Lung (tissue), 12 donors: Measurements from ENCODE around the gene LRRD1. TPM values are rescaled to one million over a fixed set of nuclear protein-coding genes. Genes with fewer than 3 reads are reported as not detected.

Source experiments
- ATAC-seq: fragments of 200-7000 bp; cut with Tn5 transposase; one replicate; pipeline ENCODE4 v1.9.1; 2020; ENCODE audit warnings: moderate number of reproducible peaks; ENCODE audit not compliant: insufficient read depth, low FRiP score
- DNase-seq, 3 donors: peaks; one replicate each; pipeline ENCODE4 v3.0.0-alpha.2; 2013 to 2017
- H3K27ac ChIP-seq, 2 donors: one replicate each; pipeline ENCODE4 v1.5.1; 2013; ENCODE audit warnings: mild to moderate bottlenecking in 2 of 2, moderate library complexity in 2 of 2, control low read depth in 1 of 2, inconsistent platforms in 1 of 2, low read depth in 1 of 2, low read length in 1 of 2
- H3K27me3 ChIP-seq, 3 donors: one replicate each; pipeline ENCODE4 v1.5.1; 2013; ENCODE audit warnings: low read length in 2 of 3; ENCODE audit not compliant: control insufficient read depth in 3 of 3, insufficient read depth in 3 of 3
- H3K36me3 ChIP-seq, 4 donors: one replicate each; pipeline ENCODE4 v1.5.1; 2013; ENCODE audit warnings: low read length in 4 of 4, mild to moderate bottlenecking in 1 of 4, moderate library complexity in 1 of 4; ENCODE audit not compliant: control insufficient read depth in 4 of 4, insufficient read depth in 4 of 4
- H3K4me1 ChIP-seq, 5 donors: one replicate each; pipeline ENCODE4 v1.5.1; 2013; ENCODE audit warnings: low read length in 5 of 5, mild to moderate bottlenecking in 2 of 5, moderate library complexity in 1 of 5; ENCODE audit not compliant: control insufficient read depth in 5 of 5, insufficient read depth in 5 of 5
- H3K4me3 ChIP-seq: one replicate; pipeline ENCODE4 v1.5.1; 2013; ENCODE audit warnings: mild to moderate bottlenecking, control low read depth, moderate library complexity
- H3K9ac ChIP-seq, 2 donors: one replicate each; pipeline ENCODE4 v1.5.1; 2013; ENCODE audit warnings: low read length in 2 of 2, control low read depth in 1 of 2; ENCODE audit not compliant: insufficient read depth in 1 of 2
- H3K9me3 ChIP-seq, 4 donors: one replicate each; pipeline ENCODE4 v1.5.1; 2013; ENCODE audit warnings: low read length in 3 of 4, mild to moderate bottlenecking in 1 of 4, moderate library complexity in 1 of 4; ENCODE audit not compliant: control insufficient read depth in 4 of 4, insufficient read depth in 3 of 4
- WGBS, 2 donors: extraction: QIAGEN DNeasy Blood & Tissue Kit; methylation state at CpG; one replicate each; pipeline ENCODE4 v1.1.7; 2013; 5-methylcytosine and 5-hydroxymethylcytosine counted together
- polyA plus RNA-seq, 2 donors: library from polyadenylated mRNA; stranded (reverse); fragments of 200-250 nt; gene quantifications; one replicate each; pipeline ENCODE4 v1.2.1, GENCODE V29; 2013
- total RNA-seq, 2 donors: library from RNA; depleted of rRNA in 1 of 2; stranded (reverse); fragments of >200 nt in 1 of 2; gene quantifications; one replicate each; pipeline ENCODE4 v1.2.1, GENCODE V29; 2014 to 2021
- TF ChIP-seq, protein P1 (sequence below): IDR thresholded peaks from 2 replicates; pipeline ENCODE4 v1.5.1; 2012; ENCODE audit warnings: mild to moderate bottlenecking; ENCODE audit errors: control extremely low read depth, extremely low read depth
- donor health status: control.
- donor health status: control.
- donor health status: Bipolar disorder and iron deficiency.
- donor health status: healthy.
- donor health status: DM: yes; HTN: yes; CAD: no.

LRRD1 gene
- total and polyA plus RNA-seq, 4 donors, result 0.06 to 0.63 (median 0.06) TPM; not detected in 1

DNA sequence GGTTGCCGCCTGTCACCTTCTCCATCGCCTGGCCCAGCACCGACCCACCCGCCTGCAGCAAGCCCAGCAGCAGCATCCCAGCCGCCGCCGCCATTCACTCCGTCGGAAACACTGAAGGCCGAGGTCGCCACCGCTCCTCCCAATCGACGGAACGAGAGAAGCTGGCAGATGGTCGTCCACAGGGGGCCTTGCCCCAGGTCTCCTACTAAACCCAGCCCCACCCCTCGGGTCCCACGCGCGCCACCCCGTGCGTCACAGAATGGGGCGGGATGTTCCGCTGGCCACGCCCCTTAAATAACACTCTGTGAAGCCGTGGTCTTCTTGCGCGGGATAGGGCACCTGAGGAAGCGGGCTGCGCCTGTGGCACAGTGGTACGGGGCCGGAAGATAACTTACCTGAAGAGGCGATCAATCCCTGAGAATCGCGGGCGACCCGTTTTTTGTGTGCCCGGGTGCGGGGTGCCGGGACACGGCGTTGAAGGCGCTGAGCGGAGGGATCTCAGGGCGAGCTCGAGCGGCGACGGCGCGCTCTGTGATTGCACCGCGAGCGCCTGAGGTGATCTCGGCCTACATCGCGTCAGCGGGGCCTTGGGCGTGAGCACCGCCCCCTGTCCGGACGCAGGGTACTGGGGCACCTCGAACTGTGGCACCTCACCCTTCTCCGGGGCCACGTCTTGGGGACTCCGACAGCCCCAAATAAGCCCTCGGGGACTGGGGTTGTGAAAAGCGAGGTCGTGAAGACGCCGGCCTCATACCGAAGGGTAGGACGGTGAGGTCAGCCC lies 44.5 kb downstream of the LRRD1 start, which contains the start of gene CYP51A1:
TSS of gene CYP51A1 (minus strand) at position 207 of the 781 bp plus-strand sequence. CDS start at position 94, 113 bp downstream.
- TF ChIP-seq, protein P1, sequence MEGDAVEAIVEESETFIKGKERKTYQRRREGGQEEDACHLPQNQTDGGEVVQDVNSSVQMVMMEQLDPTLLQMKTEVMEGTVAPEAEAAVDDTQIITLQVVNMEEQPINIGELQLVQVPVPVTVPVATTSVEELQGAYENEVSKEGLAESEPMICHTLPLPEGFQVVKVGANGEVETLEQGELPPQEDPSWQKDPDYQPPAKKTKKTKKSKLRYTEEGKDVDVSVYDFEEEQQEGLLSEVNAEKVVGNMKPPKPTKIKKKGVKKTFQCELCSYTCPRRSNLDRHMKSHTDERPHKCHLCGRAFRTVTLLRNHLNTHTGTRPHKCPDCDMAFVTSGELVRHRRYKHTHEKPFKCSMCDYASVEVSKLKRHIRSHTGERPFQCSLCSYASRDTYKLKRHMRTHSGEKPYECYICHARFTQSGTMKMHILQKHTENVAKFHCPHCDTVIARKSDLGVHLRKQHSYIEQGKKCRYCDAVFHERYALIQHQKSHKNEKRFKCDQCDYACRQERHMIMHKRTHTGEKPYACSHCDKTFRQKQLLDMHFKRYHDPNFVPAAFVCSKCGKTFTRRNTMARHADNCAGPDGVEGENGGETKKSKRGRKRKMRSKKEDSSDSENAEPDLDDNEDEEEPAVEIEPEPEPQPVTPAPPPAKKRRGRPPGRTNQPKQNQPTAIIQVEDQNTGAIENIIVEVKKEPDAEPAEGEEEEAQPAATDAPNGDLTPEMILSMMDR, result no peak
- WGBS, 2 donors, result 1% methylated on average over 72 to 73 of the region's 73 CpGs

GRCh38 chr7:92133737-92134270 lies 45.1 kb downstream of the LRRD1 start:
- TF ChIP-seq, protein P1, result peak; percentile 50
- peak overlapping the region; percentile 56 to 86 for H3K9ac ChIP-seq
- H3K4me1 ChIP-seq, result peaks cover 0 to 25% (median 3%) of the 10 kb centered on the region in 5 donors
- no peaks in the 10 kb centered on the region for H3K9me3 ChIP-seq
- H3K4me3 ChIP-seq, result peak overlapping the region; percentile 99
- H3K27ac ChIP-seq, result peak overlapping the region; percentile 75 to 99
- peak; percentile 49 for ATAC-seq
- DNase-seq, result peak; percentile 82 to 90 (median 85)
- H3K27me3 ChIP-seq, result no peaks in the 10 kb centered on the region
- 0% methylated on average over 41 to 42 of the region's 42 CpGs for WGBS, 2 donors
- H3K36me3 ChIP-seq, result peaks cover under 1 to 8% (median 6%) of the 10 kb centered on the region in 4 donors

More for the DNA sequence above, 44.5 kb downstream of the LRRD1 start, which contains the start of gene CYP51A1:
- H3K36me3 ChIP-seq, result peaks cover 0 to 8% (median 4%) of the 10 kb centered on the region in 4 donors
- peak; percentile 96 to 97 (median 97) for DNase-seq
- no peaks in the 10 kb centered on the region for H3K9me3 ChIP-seq
- H3K27me3 ChIP-seq, result no peaks in the 10 kb centered on the region
- H3K9ac ChIP-seq, result peak within 1 kb of the TSS; percentile 56 to 86
- peaks cover 0 to 25% (median 3%) of the 10 kb centered on the region in 5 donors for H3K4me1 ChIP-seq
- peak within 1 kb of the TSS; percentile 99 for H3K4me3 ChIP-seq
- peak within 1 kb of the TSS; percentile 75 to 99 for H3K27ac ChIP-seq
- ATAC-seq, result peak; percentile 95

- peaks cover 5 to 13% (median 8%) of the 10 kb centered on the region in 4 donors for H3K36me3 ChIP-seq
- DNase-seq (peak in 1 of 3 donors; percentile 7), ATAC-seq (peak; percentile 3)
- TF ChIP-seq, protein P1, result no peak
- H3K9ac ChIP-seq, result peak overlapping the region; percentile 56 to 86
- peaks cover 0 to 25% (median 3%) of the 10 kb centered on the region in 5 donors for H3K4me1 ChIP-seq
- peak overlapping the region; percentile 99 for H3K4me3 ChIP-seq
- H3K27me3 ChIP-seq, result no peaks in the 10 kb centered on the region
- H3K9me3 ChIP-seq, result no peaks in the 10 kb centered on the region
- WGBS, 2 donors, result 35 to 39% methylated on average over 15 of the region's 15 CpGs
- peak overlapping the region in 1 of 2 donors; percentile 99 for H3K27ac ChIP-seq
Observed at GRCh38 chr7:92133133-92133736, 45.7 kb downstream of the LRRD1 start.
